ENCODE results near the gene MFAP2.

GRCh38 chr1:17008208-17008855, 27.9 kb upstream of the MFAP2 start:
- TF ChIP-seq GATA1 (IDR thresholded peaks at IDR 0.05; ENCODE audit: low read depth, low read length) (no peak), POLR2A (IDR thresholded peaks at IDR 0.05; ENCODE audit: low read length) (no peak)

Measured in erythroblast (primary cell).